Karpas-422 (cell line): ENCODE measurements around the gene PAK2. TPM values are rescaled to one million over a fixed set of nuclear protein-coding genes. Genes with fewer than 3 reads are reported as not detected.

Source experiments
- DNase-seq: peaks from one replicate; pipeline ENCODE4 v3.0.0-alpha.2; 2015
- H2AFZ ChIP-seq: fragments of 200-600 bp; sonication (generic); 2 replicates; pipeline ENCODE4 v1.6.1; 2014; ENCODE audit warnings: antibody characterized with exemption, low read length, mixed read lengths
- H3K27ac ChIP-seq: fragments of 200-600 bp; sonication (generic); 2 replicates; pipeline ENCODE4 v1.5.1; 2014; ENCODE audit warnings: mild to moderate bottlenecking, low read length, moderate library complexity
- H3K27me3 ChIP-seq: fragments of 200-600 bp; sonication (generic); 2 replicates; pipeline ENCODE4 v1.6.1; 2014; ENCODE audit warnings: low read length, mixed read lengths
- H3K36me3 ChIP-seq: fragments of 200-600 bp; sonication (generic); 2 replicates; pipeline ENCODE4 v1.6.1; 2014; ENCODE audit warnings: low read length, mixed read lengths; ENCODE audit not compliant: insufficient read depth
- H3K4me1 ChIP-seq: fragments of 200-600 bp; sonication (generic); 2 replicates; pipeline ENCODE4 v1.6.1; 2014; ENCODE audit warnings: mild to moderate bottlenecking, low read length, mixed read lengths
- H3K4me2 ChIP-seq: fragments of 200-600 bp; sonication (generic); 2 replicates; pipeline ENCODE4 v1.6.1; 2014; ENCODE audit warnings: low read length, low read depth, mild to moderate bottlenecking; ENCODE audit not compliant: poor library complexity, severe bottlenecking
- H3K4me3 ChIP-seq: fragments of 200-600 bp; sonication (generic); 2 replicates; pipeline ENCODE4 v1.5.1; 2014; ENCODE audit warnings: mild to moderate bottlenecking, antibody characterized with exemption, low read length, mixed read lengths
- H3K79me2 ChIP-seq: fragments of 200-600 bp; sonication (generic); 2 replicates; pipeline ENCODE4 v1.6.1; 2014; ENCODE audit warnings: mild to moderate bottlenecking, low read length, mixed read lengths
- H3K9ac ChIP-seq: fragments of 200-600 bp; sonication (generic); 2 replicates; pipeline ENCODE4 v1.6.0; 2014; ENCODE audit warnings: low read length
- H3K9me2 ChIP-seq: fragments of 200-600 bp; sonication (generic), shearing (Covaris generic); replicated peaks from 2 replicates; pipeline ENCODE4 v1.6.0; 2014; ENCODE audit warnings: mild to moderate bottlenecking, low read length, moderate library complexity; ENCODE audit not compliant: insufficient read depth
- H3K9me3 ChIP-seq: fragments of 300-700, 200-600 bp; sonication (generic); 2 replicates; pipeline ENCODE4 v1.6.1; 2014; ENCODE audit warnings: low read length, mixed read lengths
- H4K20me1 ChIP-seq: fragments of 200-600 bp; sonication (generic); 2 replicates; pipeline ENCODE4 v1.6.1; 2014; ENCODE audit warnings: mild to moderate bottlenecking, antibody characterized with exemption, low read length, low read depth; ENCODE audit not compliant: insufficient read depth
- total RNA-seq: library from RNA; depleted of rRNA; stranded (reverse); fragments of >200 nt; shearing (Covaris generic); gene quantifications from 2 replicates; pipeline ENCODE4 v1.2.3, GENCODE V29; 2014; ENCODE audit warnings: low replicate concordance; rRNA removed

The PAK2 gene
- 87.0 and 102 TPM in 2 replicates for total RNA-seq

DNA sequence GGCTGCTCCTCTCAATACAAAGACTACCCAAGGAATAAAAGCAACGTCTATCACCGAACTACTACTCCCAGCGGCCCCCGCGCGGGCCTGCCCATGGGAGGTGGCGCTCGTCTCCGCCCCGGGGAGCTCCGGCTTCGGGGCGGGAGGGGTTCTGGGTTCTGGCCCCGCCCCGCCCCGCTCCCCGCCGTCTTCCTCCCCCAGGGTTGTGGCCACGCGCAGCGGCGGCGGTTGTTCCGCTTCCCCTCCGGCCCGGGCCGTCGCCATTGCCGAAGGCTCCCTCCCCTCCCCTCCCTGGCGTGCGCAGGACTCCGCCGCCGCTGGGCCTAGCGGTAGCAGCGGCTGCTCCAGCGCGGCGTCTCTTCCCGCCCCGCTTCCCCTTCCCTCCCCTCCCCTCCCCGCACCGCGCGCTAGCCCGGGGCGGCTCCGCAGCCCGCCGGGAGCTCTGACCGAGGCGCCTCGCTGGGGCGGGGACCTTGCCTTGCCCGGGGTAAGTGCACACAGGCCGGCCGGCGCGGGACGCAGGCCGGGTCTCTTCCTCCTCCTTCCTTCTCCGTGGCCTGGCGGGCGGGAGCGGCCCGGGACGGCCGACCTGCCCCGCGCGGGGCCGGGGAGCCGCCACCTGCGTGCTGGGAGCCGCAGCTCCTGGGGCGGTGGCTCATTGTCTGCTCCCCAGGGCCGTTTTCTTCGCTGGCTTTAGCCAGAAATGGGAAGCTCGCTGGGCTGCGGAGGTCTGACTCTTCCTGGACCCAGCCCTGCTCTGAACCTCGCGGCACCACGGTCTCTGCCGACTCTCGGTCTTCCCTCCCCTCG lies at the start of gene PAK2:
TSS of gene PAK2 (plus strand) at position 187 of the 810 bp plus-strand sequence. CDS start 42,790 bp downstream, outside the sequence.
- H3K79me2 ChIP-seq, result peaks cover 51% of the 10 kb centered on the region
- peaks cover 30% of the 10 kb centered on the region for H3K36me3 ChIP-seq
- peak within 1 kb of the TSS; percentile 98 for H3K9ac ChIP-seq
- peak within 1 kb of the TSS; percentile 78 for H3K27ac ChIP-seq
- peaks cover 16% of the 10 kb centered on the region for H4K20me1 ChIP-seq
- H2AFZ ChIP-seq, result peak within 1 kb of the TSS; percentile 6; the same call in 1 of the 2 replicates
- no peaks in the 10 kb centered on the region; the same call in 1 of the 2 replicates for H3K9me3 ChIP-seq
- peaks cover 11% of the 10 kb centered on the region for H3K4me1 ChIP-seq
- H3K4me2 ChIP-seq, result peak within 1 kb of the TSS; percentile 82
- peak within 1 kb of the TSS; percentile 83 for H3K4me3 ChIP-seq
- peak; percentile 98 for DNase-seq
- H3K9me2 ChIP-seq, result no peaks in the 10 kb centered on the region
- no peaks in the 10 kb centered on the region for H3K27me3 ChIP-seq

DNA sequence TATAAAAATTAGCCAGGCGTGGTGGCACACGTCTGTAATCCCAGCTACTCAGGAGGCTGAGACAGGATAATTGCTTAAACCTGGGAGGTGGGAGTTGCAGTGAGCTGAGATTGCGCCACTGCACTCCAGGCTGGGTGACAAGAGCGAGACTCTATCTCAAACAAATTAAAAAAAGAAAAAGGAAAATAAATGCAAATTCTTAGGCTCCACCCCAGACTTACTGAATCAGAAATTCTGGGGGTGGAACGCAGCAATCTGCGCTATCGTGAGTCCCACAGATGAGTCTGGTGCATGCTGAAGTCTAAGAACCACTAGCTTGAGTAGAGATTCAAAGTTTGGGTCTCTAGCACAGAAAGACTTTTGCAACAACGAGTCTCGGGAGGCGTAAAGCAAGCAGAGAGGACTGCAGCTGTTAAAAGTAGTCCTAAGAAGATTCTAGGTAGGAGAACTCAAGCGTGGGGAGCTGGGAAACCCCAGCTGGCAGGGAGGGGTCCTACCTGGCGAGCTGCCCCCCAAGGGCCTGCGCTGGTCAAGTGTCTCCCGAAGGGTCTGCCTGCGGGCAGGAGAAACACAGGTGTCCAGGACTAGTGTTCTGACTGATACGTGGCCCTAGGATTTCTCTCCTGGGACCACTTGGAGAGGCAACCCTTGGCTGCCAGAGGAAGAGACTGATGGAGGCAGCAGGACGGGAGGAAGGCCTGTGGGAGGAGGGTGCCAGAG lies 49.6 kb upstream of the PAK2 start:
- Histone ChIP-seq H3K27me3 (no peaks in the 10 kb centered on the region), H3K4me3 (peak overlapping the region; percentile 29; the same call in 1 of the 2 replicates), H3K9me2 (no peaks in the 10 kb centered on the region), H3K79me2 (no peaks in the 10 kb centered on the region), H3K4me2 (peak overlapping the region; percentile 56), H3K4me1 (peaks cover 21% of the 10 kb centered on the region), H3K27ac (no peak overlapping the region), H4K20me1 (no peaks in the 10 kb centered on the region), H3K36me3 (no peaks in the 10 kb centered on the region), H2AFZ (peak overlapping the region; percentile 74; the same call in 1 of the 2 replicates), H3K9ac (no peak overlapping the region), H3K9me3 (no peaks in the 10 kb centered on the region)
- DNase-seq, result peak; percentile 75

DNA sequence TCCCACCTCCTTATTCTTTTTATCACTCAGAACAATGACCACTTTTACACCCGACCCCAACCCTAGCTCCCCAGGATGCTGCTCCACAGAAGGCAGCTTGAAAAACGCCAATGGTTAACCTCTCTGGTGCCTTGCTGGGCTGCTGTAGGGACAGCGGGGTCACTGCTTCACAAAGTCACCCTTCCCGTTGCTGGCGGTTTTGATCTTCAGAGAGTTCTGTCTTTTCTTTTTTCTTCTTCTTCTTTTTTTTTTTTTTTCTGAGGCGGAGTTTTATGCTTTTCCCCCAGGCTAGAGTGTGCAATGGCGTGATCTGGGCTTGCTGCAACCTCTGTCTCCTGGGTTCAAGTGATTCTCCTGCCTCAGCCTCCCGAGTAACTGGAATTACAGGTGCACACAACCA lies 48.3 kb upstream of the PAK2 start:
- H4K20me1 ChIP-seq, result no peaks in the 10 kb centered on the region
- no peak overlapping the region for H3K4me2 ChIP-seq
- no peaks in the 10 kb centered on the region for H3K79me2 ChIP-seq
- no peak overlapping the region for H3K9ac ChIP-seq
- no peaks in the 10 kb centered on the region for H3K9me2 ChIP-seq
- no peak overlapping the region for H3K27ac ChIP-seq
- no peaks in the 10 kb centered on the region for H3K36me3 ChIP-seq
- no peak for DNase-seq
- no peak overlapping the region for H3K4me3 ChIP-seq
- no peaks in the 10 kb centered on the region for H3K27me3 ChIP-seq
- H2AFZ ChIP-seq, result no peak overlapping the region
- H3K9me3 ChIP-seq, result no peaks in the 10 kb centered on the region
- peaks cover 16% of the 10 kb centered on the region for H3K4me1 ChIP-seq

DNA sequence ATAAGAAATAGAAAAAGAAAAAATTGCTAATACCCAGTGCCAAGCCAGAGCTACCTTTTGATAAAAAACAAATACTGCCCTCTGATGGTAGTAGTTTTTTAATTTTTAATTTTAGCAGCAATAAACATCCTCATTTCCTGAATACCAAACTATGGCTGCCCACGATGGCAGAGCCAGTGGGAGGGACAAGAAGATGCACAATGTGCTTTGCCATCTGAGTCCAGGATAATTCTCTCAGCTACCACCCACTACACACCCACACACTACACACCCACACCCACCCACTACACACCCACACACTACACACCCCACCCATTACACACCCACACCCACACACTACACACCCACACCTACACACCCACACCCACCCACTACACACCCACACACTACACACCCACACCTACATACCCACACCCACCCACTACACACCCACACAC lies 45.4 kb upstream of the PAK2 start:
- Histone ChIP-seq H3K4me2 (no peak overlapping the region), H3K27me3 (no peaks in the 10 kb centered on the region), H3K9me3 (no peaks in the 10 kb centered on the region), H3K79me2 (no peaks in the 10 kb centered on the region), H3K9ac (no peak overlapping the region), H2AFZ (no peak overlapping the region), H3K4me3 (no peak overlapping the region), H3K4me1 (peaks cover 16% of the 10 kb centered on the region), H3K9me2 (no peaks in the 10 kb centered on the region), H4K20me1 (no peaks in the 10 kb centered on the region), H3K27ac (no peak overlapping the region), H3K36me3 (no peaks in the 10 kb centered on the region)
- DNase-seq, result no peak

DNA sequence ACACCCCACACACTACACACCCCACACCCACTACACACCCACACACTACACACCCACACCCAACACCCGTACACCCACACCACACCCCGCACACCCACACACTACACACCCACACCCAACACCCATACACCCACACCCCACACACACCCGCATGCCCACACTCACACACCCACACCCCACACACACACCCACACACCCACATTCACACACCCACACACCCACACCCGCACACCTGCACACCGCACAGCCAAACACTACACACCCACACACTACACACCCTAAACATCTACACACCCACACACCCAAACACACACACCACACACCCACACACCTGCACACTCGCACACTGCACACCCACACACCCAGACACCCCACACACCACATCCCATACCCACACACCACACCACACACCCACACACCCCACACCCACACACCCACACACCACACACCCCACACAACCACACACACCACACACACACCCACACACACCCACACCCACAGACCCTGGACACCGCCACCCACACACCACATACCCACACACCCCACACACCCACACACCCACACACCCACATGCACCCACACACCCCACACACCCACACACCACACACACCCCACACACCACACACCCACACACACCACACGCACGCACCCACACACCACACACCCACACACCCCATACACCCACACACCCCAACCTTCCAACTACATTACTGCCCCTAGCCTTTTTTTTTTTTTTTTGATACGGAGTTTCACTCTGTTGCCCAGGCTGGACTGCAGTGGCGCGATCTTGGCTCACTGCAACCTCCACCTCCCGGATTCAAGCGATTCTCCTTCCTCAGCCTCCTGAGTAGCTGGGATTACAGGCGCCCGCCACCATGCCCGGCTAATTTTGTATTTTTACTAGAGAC lies 44.5 kb upstream of the PAK2 start:
- no peaks in the 10 kb centered on the region for H3K79me2 ChIP-seq
- H3K9me3 ChIP-seq, result no peaks in the 10 kb centered on the region
- no peaks in the 10 kb centered on the region for H3K27me3 ChIP-seq
- no peak overlapping the region for H3K9ac ChIP-seq
- no peak overlapping the region for H3K4me3 ChIP-seq
- H3K4me1 ChIP-seq, result peaks cover 8% of the 10 kb centered on the region
- no peaks in the 10 kb centered on the region for H3K36me3 ChIP-seq
- no peak for DNase-seq
- H4K20me1 ChIP-seq, result no peaks in the 10 kb centered on the region
- no peak overlapping the region for H2AFZ ChIP-seq
- H3K9me2 ChIP-seq, result no peaks in the 10 kb centered on the region
- no peak overlapping the region for H3K27ac ChIP-seq
- H3K4me2 ChIP-seq, result no peak overlapping the region

DNA sequence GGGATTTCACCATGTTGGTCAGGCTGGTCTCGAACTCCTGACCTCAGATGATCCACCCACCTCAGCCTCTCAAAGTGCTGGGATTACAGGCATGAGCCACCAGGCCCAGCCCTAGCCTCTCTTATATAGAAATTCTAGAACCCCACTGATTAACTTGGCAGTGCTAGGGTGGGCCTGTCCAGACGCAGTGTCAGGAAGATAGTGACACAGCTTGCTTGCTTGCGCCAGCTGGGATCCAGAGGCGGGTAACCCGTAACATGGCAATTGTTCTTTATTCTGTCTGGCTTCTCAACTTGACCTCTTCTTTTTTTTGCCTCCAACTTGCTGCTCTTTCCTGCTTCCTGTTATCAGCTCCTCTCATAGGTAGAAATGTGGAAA lies 43.8 kb upstream of the PAK2 start:
- no peaks in the 10 kb centered on the region for H3K9me3 ChIP-seq

DNA sequence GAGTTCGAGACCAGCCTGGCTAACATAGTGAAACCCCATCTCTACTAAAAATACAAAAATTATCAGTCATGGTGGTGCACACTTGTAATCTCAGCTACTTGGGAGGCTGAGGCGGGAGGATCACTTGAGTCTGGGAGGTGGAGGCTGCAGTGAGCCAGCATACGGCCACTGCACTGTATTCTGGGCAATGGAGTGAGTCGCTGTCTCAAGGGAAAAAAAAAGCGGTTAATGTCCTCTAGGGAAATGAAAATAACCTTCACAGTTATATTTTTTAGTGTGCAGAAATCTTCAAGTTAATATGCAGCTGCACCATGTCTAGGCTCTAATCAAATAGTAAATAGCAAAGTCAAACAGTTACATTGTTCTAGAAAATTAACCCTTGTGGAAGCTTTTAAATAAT lies 42.4 kb upstream of the PAK2 start:
- DNase-seq, result peak; percentile 72
- H3K9me2 ChIP-seq, result no peaks in the 10 kb centered on the region
- no peak overlapping the region for H3K27ac ChIP-seq
- no peak overlapping the region for H2AFZ ChIP-seq
- no peaks in the 10 kb centered on the region for H4K20me1 ChIP-seq
- no peaks in the 10 kb centered on the region for H3K27me3 ChIP-seq
- no peaks in the 10 kb centered on the region for H3K36me3 ChIP-seq
- H3K9me3 ChIP-seq, result no peaks in the 10 kb centered on the region
- H3K4me2 ChIP-seq, result no peak overlapping the region
- H3K4me3 ChIP-seq, result no peak overlapping the region
- H3K79me2 ChIP-seq, result no peaks in the 10 kb centered on the region
- no peak overlapping the region for H3K9ac ChIP-seq
- H3K4me1 ChIP-seq, result peaks cover 6% of the 10 kb centered on the region

More for the DNA sequence above, 43.8 kb upstream of the PAK2 start:
- Histone ChIP-seq H3K4me2 (no peak overlapping the region), H2AFZ (no peak overlapping the region), H3K27me3 (no peaks in the 10 kb centered on the region), H3K79me2 (no peaks in the 10 kb centered on the region), H3K27ac (no peak overlapping the region), H3K36me3 (no peaks in the 10 kb centered on the region), H3K9ac (no peak overlapping the region), H4K20me1 (no peaks in the 10 kb centered on the region), H3K9me2 (no peaks in the 10 kb centered on the region), H3K4me1 (peaks cover 6% of the 10 kb centered on the region), H3K4me3 (no peak overlapping the region)
- no peak for DNase-seq
